A549 (cell line): ENCODE measurements around the gene CACNA1C. TPM values are rescaled to one million over a fixed set of nuclear protein-coding genes. Genes with fewer than 3 reads are reported as not detected.

Experiments used
- ATAC-seq, 2 experiments: fragments of 200-7000 bp in 1 of 2; fragments of >200 bp in 1 of 2; cut with Nextera tagmentation in 1 of 2; cut with Tn5 transposase in 1 of 2; 3 replicates each; pipeline versions ENCODE4 v1.8.0 to v1.9.1; 2018 to 2020; ENCODE audit warnings: mild to moderate bottlenecking in 1 of 2, moderate library complexity in 1 of 2
- CTCF ChIA-PET: fragments of 300-600 bp; sonication (Branson Sonifier 250); formaldehyde crosslinking; extraction: SDS; loops from one replicate; lab custom pipeline; 2021; ENCODE audit warnings: antibody characterized with exemption, inconsistent platforms; lab: Yijun Ruan, JAX
- POLR2A ChIA-PET: fragments of 350-600 bp; formaldehyde crosslinking; extraction: SDS; loops from one replicate; lab custom pipeline; 2021; ENCODE audit warnings: antibody characterized with exemption, inconsistent platforms; lab: Yijun Ruan, JAX
- DNase-seq, 2 experiments: peaks; one replicate each; pipeline versions ENCODE4 v3.0.0 to v3.0.0-alpha.2; 2011 to 2016; ENCODE audit warnings: low read depth in 1 of 2, low spot score in 1 of 2
- FAIRE-seq: peaks from 2 replicates; lab custom pipeline; 2011; peaks lifted over from hg19 to GRCh38; lab: Jason Lieb, UNC
- H3K27ac ChIP-seq, 2 experiments: fragments of >200 bp; sonication (Bioruptor Twin); formaldehyde crosslinking; 3 replicates each; pipeline ENCODE4 v1.5.1; 2016 to 2017
- H3K4me1 ChIP-seq: fragments of >200 bp; sonication (Bioruptor Twin); formaldehyde crosslinking; 3 replicates; pipeline ENCODE4 v1.6.1; 2016
- H3K4me2 ChIP-seq: fragments of >200 bp; sonication (Bioruptor Twin); formaldehyde crosslinking; 3 replicates; pipeline ENCODE4 v1.6.1; 2016
- H3K4me3 ChIP-seq: fragments of >200 bp; sonication (Bioruptor Twin); formaldehyde crosslinking; 3 replicates; pipeline ENCODE4 v1.5.1; 2016
- H3K9me3 ChIP-seq: fragments of >200 bp; sonication (Bioruptor Twin); formaldehyde crosslinking; 3 replicates; pipeline ENCODE4 v1.6.1; 2016
- ATOH8 ChIP-seq: fragments of 250-450 bp; sonication (Bioruptor Pico); IDR thresholded peaks from 2 replicates; pipeline ENCODE4 v1.5.0; 2020; ENCODE audit warnings: low read depth, mild to moderate bottlenecking, moderate library complexity
- BCL3 ChIP-seq: fragments of >200 bp; sonication (Bioruptor Twin); formaldehyde crosslinking; IDR thresholded peaks from 3 replicates; pipeline ENCODE4 v1.6.1; 2016
- BHLHE40 ChIP-seq: IDR thresholded peaks from 2 replicates; pipeline ENCODE4 v1.6.1; 2012; ENCODE audit warnings: low read depth, low read length, inconsistent platforms
- CBX8 ChIP-seq: fragments of 200-600 bp; sonication (generic); IDR thresholded peaks from 2 replicates; pipeline ENCODE4 v1.6.1; 2016
- CEBPB ChIP-seq, 2 experiments: fragments of >200 bp in 1 of 2; sonication (Bioruptor Twin) in 1 of 2; formaldehyde crosslinking in 1 of 2; IDR thresholded peaks; 2 replicates each; pipeline ENCODE4 v1.6.1; 2012 to 2016
- E2F6 ChIP-seq: IDR thresholded peaks from 2 replicates; pipeline ENCODE4 v1.6.1; 2012; ENCODE audit warnings: low read depth, borderline replicate concordance
- EHMT2 ChIP-seq: fragments of 200-600 bp; sonication (generic); IDR thresholded peaks from 2 replicates; pipeline ENCODE4 v1.6.1; 2016; ENCODE audit warnings: antibody characterized with exemption, low read depth, mild to moderate bottlenecking, moderate library complexity
- FOSB ChIP-seq: fragments of 250-450 bp; sonication (Bioruptor Pico); IDR thresholded peaks from 2 replicates; pipeline ENCODE4 v1.5.0; 2020; ENCODE audit warnings: mild to moderate bottlenecking, moderate library complexity
- FOXS1 ChIP-seq: fragments of 250-450 bp; sonication (Bioruptor Pico); IDR thresholded peaks from 2 replicates; pipeline ENCODE4 v1.5.0; 2020; ENCODE audit warnings: mild to moderate bottlenecking, moderate library complexity
- HDAC2 ChIP-seq: fragments of 200-600 bp; sonication (generic); IDR thresholded peaks from 2 replicates; pipeline ENCODE4 v1.6.1; 2016
- HEYL ChIP-seq: fragments of 250-450 bp; sonication (Bioruptor Pico); IDR thresholded peaks from 2 replicates; pipeline ENCODE4 v1.8.0; 2021; ENCODE audit warnings: mild to moderate bottlenecking, moderate library complexity
- HMGXB4 ChIP-seq: fragments of 250-450 bp; sonication (Bioruptor Pico); IDR thresholded peaks from 2 replicates; pipeline ENCODE4 v1.5.0; 2021; ENCODE audit warnings: mild to moderate bottlenecking, moderate library complexity, borderline replicate concordance
- JUNB ChIP-seq: fragments of >200 bp; sonication (Bioruptor Twin); formaldehyde crosslinking; IDR thresholded peaks from 2 replicates; pipeline ENCODE4 v1.6.1; 2016
- NFE2L2 ChIP-seq: fragments of 150-350 bp; conservative IDR thresholded peaks from 2 replicates; pipeline ENCODE4 v1.6.1; 2014; ENCODE audit warnings: low read length
- NPAS2 ChIP-seq: fragments of 250-450 bp; sonication (Bioruptor Pico); IDR thresholded peaks from 2 replicates; pipeline ENCODE4 v1.8.0; 2022; ENCODE audit warnings: mild to moderate bottlenecking, moderate library complexity, borderline replicate concordance
- PHF8 ChIP-seq: fragments of 200-600 bp; sonication (generic); IDR thresholded peaks from 2 replicates; pipeline ENCODE4 v1.6.1; 2016; ENCODE audit warnings: low read depth, mild to moderate bottlenecking, antibody characterized with exemption, moderate library complexity, borderline replicate concordance
- REST ChIP-seq: fragments of 200-600 bp; sonication (generic); IDR thresholded peaks from 2 replicates; pipeline ENCODE4 v1.6.1; 2016; ENCODE audit warnings: antibody characterized with exemption, mild to moderate bottlenecking, moderate library complexity
- SMC3 ChIP-seq: fragments of >200 bp; sonication (Bioruptor Twin); formaldehyde crosslinking; IDR thresholded peaks from 3 replicates; pipeline ENCODE4 v1.6.1; 2018; ENCODE audit warnings: inconsistent platforms
- TFCP2L1 ChIP-seq: fragments of 250-450 bp; sonication (Bioruptor Pico); IDR thresholded peaks from 2 replicates; pipeline ENCODE4 v1.5.0; 2021; ENCODE audit warnings: mild to moderate bottlenecking
- USF2 ChIP-seq: fragments of 450-650 bp; IDR thresholded peaks from 2 replicates; pipeline ENCODE4 v1.6.1; 2014; ENCODE audit warnings: antibody characterized with exemption
- ZNF302 ChIP-seq: fragments of 250-450 bp; sonication (Bioruptor Pico); IDR thresholded peaks from 2 replicates; pipeline ENCODE4 v1.9.0; 2021; ENCODE audit warnings: inconsistent platforms, mild to moderate bottlenecking, moderate library complexity
- ZSCAN20 ChIP-seq: fragments of 250-450 bp; sonication (Bioruptor Pico); IDR thresholded peaks from 2 replicates; pipeline ENCODE4 v1.8.0; 2022; ENCODE audit warnings: mild to moderate bottlenecking, moderate library complexity
- WGBS: methylation state at CpG from one replicate; pipeline ENCODE4 v1.1.6; 2017; ENCODE audit errors: missing lambda C conversion rate; 5-methylcytosine and 5-hydroxymethylcytosine counted together
- polyA plus RNA-seq, 4 experiments: library from polyadenylated mRNA; depleted of rRNA in 3 of 4; stranded (reverse); fragments of >200 nt; fragmentation: RNase III in 1 of 4; extraction: RNeasy Plus Mini Kit Qiagen cat#74134 plus additional on column Dnase treatment in 1 of 4; gene quantifications; 2 replicates in 3 of 4; 3 replicates in 1 of 4; pipeline ENCODE4 v1.2.3, GENCODE V29; 2011 to 2017

Gene CACNA1C
- polyA plus RNA-seq, 2 of the 4 experiments (the other 2 are of a cell fraction): not detected

- POLR2A ChIA-PET: no interaction called here
Measured at GRCh38 chr12:2336409-2336829, 283.6 kb downstream of the CACNA1C start.

GRCh38 chr12:2337031-2338010, 284.5 kb downstream of the CACNA1C start:
- Histone ChIP-seq H3K4me2 (no peak overlapping the region), H3K4me1 (no peaks in the 10 kb centered on the region; the same call in 2 of the 3 replicates), H3K9me3 (no peaks in the 10 kb centered on the region), H3K4me3 (no peak overlapping the region)
- 38% methylated on average over 11 of the region's 11 CpGs for WGBS
- ChIA-PET CTCF (no interaction called here), POLR2A (no interaction called here)
- TF ChIP-seq ZNF302 (CRISPR knock-in tag) (no peak), FOXS1 (CRISPR knock-in tag) (no peak), REST (no peak), FOSB (no peak), E2F6 (no peak), USF2 (no peak), ZSCAN20 (no peak), TFCP2L1 (CRISPR knock-in tag) (no peak), EHMT2 (no peak), CBX8 (no peak), BHLHE40 (no peak), HEYL (no peak)
- TF ChIP-seq, all 56 proteins: peak for 0
- ATAC-seq: no peak
- no peak for DNase-seq
- FAIRE-seq: no peak
- H3K27ac ChIP-seq: peak overlapping the region in 1 of 2 experiments; percentile 69; a peak in 2 of 6 replicates

More at GRCh38 chr12:2336409-2336829, 283.6 kb downstream of the CACNA1C start:
- ATAC-seq (peak; percentile 86 to 89), FAIRE-seq (no peak), DNase-seq (peak in 1 of 2 experiments; percentile 37)
- no peak for TF ChIP-seq HMGXB4 (CRISPR knock-in tag)
- TF ChIP-seq ATOH8 (CRISPR knock-in tag): no peak
- TF ChIP-seq NFE2L2: no peak
- no peak for TF ChIP-seq BCL3
- no peak for TF ChIP-seq HDAC2
- TF ChIP-seq CEBPB (IDR thresholded peaks at IDR 0.05): no peak
- TF ChIP-seq JUNB: no peak
- no peak for TF ChIP-seq PHF8
- TF ChIP-seq NPAS2 (CRISPR knock-in tag): no peak
- no peak for TF ChIP-seq SMC3
- CTCF ChIA-PET: no interaction called here
- Histone ChIP-seq H3K4me3 (no peak overlapping the region), H3K9me3 (no peaks in the 10 kb centered on the region), H3K4me2 (peak overlapping the region; percentile 29; the same call in 2 of the 3 replicates), H3K27ac (peak overlapping the region in 1 of 2 experiments; percentile 69; a peak in 3 of 6 replicates), H3K4me1 (no peaks in the 10 kb centered on the region; the same call in 2 of the 3 replicates)
- 19% methylated on average over 5 of the region's 5 CpGs for WGBS
